AG04450 (cell line): ENCODE data around the gene GNLY. TPM values are rescaled to one million over a fixed set of nuclear protein-coding genes. Genes with fewer than 3 reads are reported as not detected.

Source experiments
- CTCF ChIA-PET: fragments of 300-600, 350-600 bp; formaldehyde crosslinking; extraction: SDS; loops from one replicate; lab custom pipeline; 2022; ENCODE audit warnings: antibody characterized with exemption, inconsistent platforms; lab: Charles Lee
- POLR2A ChIA-PET: fragments of 350-600 bp; formaldehyde crosslinking; extraction: SDS; loops from one replicate; lab custom pipeline; 2021; ENCODE audit warnings: antibody characterized with exemption, inconsistent platforms; lab: Yijun Ruan, JAX
- DNase-seq: peaks from one replicate; pipeline ENCODE4 v3.0.0-alpha.2; 2011; ENCODE audit warnings: low read depth, low spot score
- H3K27ac ChIP-seq: one replicate; pipeline ENCODE4 v1.5.1; 2012; ENCODE audit warnings: low read depth, low read length, control low read depth
- H3K27me3 ChIP-seq: one replicate; pipeline ENCODE4 v1.6.0; 2012; ENCODE audit warnings: low read length; ENCODE audit not compliant: control insufficient read depth, insufficient read depth
- H3K4me3 ChIP-seq: 2 replicates; pipeline ENCODE4 v1.5.1; 2011; ENCODE audit warnings: mild to moderate bottlenecking, low read depth, low read length, control low read depth
- H3K9me3 ChIP-seq: 2 replicates; pipeline ENCODE4 v1.5.1; 2012; ENCODE audit warnings: low read length; ENCODE audit not compliant: control insufficient read depth, insufficient read depth
- CTCF ChIP-seq: IDR thresholded peaks from 2 replicates; pipeline ENCODE4 v1.5.1; 2011; ENCODE audit warnings: low read depth, low read length, control low read depth, inconsistent platforms
- polyA plus RNA-seq: library from polyadenylated mRNA; depleted of rRNA; stranded (reverse); fragments of >200 nt; gene quantifications from 2 replicates; pipeline ENCODE4 v1.2.3, GENCODE V29; 2011

The GNLY gene
- polyA plus RNA-seq, 1 experiment: not detected

GRCh38 chr2:85735691-85736090 lies 41.5 kb downstream of the GNLY start:
- POLR2A ChIA-PET: interaction anchor here (0.6 kb wide), 1 partner anchor 291 kb away, joined by 6 read pairs; no protein-coding TSS in a partner anchor
- CTCF ChIA-PET: interaction anchor here (0.7 to 1.6 kb wide), 5 partner anchors 14 to 92 kb away, joined by 3 to 8 read pairs (median 5); no protein-coding TSS in a partner anchor
- Histone ChIP-seq H3K27ac (no peak overlapping the region), H3K9me3 (no peaks in the 10 kb centered on the region), H3K4me3 (no peak overlapping the region), H3K27me3 (no peaks in the 10 kb centered on the region)
- DNase-seq: no peak
- no peak for TF ChIP-seq CTCF

GRCh38 chr2:85736456-85737355 lies 42.5 kb downstream of the GNLY start:
- TF ChIP-seq CTCF: no peak
- POLR2A ChIA-PET: interaction anchor here (0.7 to 2.7 kb wide), 3 partner anchors 36 to 82 kb away, joined by 3 to 10 read pairs (median 4); no protein-coding TSS in a partner anchor
- Histone ChIP-seq H3K9me3 (no peaks in the 10 kb centered on the region), H3K4me3 (no peak overlapping the region), H3K27ac (no peak overlapping the region), H3K27me3 (no peaks in the 10 kb centered on the region)
- CTCF ChIA-PET: interaction anchor here (1.2 to 1.8 kb wide), 8 partner anchors 8 to 343 kb away, joined by 3 to 9 read pairs (median 4); no protein-coding TSS in a partner anchor
- no peak for DNase-seq

DNA sequence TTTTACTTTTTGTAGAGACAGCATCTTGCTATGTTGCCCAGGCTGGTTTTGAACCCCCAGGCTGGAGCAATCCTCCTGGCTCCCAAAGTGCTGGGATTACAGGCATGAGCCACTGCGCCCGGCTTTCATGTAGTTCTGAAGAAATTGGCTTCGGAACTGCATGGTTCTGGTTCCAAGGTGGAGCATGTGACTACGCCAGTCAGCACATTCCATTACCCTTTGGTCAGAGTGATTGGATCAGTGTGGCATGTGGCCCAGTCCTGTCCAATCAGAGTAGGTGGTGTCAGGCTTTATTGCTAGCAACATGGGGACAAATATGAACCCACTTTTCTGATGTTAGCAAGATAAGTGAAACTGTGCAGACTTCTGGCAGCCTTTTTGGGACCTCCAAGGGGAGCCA lies 43.3 kb downstream of the GNLY start:
- peak; percentile 61 for DNase-seq
- CTCF ChIA-PET: interaction anchor here (1.3 to 1.8 kb wide), 5 partner anchors 9 to 343 kb away, joined by 3 to 9 read pairs (median 4); no protein-coding TSS in a partner anchor
- TF ChIP-seq CTCF: no peak
- no peaks in the 10 kb centered on the region for H3K9me3 ChIP-seq
- peak overlapping the region; percentile 25 for H3K27ac ChIP-seq
- H3K4me3 ChIP-seq: no peak overlapping the region
- no peaks in the 10 kb centered on the region for H3K27me3 ChIP-seq
- POLR2A ChIA-PET: interaction anchor here (2.7 kb wide), 1 partner anchor 35 kb away, joined by 10 read pairs; no protein-coding TSS in a partner anchor

DNA sequence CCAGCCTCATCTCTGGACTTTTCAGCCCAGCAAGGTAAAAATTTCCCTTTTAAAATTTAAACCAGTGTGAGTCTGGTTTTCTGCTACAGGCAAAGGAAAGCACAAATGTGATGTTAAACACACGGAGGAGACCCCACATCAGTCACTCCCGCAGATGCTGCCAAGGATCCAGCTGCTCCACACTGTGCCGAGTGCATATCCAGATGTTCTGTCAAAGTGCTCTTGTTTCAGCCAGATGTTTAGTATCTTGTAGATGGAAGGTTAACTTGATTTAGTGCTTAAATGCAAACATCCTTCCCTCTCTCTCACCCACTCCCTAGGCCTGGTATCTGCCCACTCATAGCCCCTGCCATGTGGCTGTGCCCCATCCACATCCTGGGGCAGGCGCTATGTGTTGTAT lies 43.8 kb downstream of the GNLY start:
- no peak overlapping the region for H3K4me3 ChIP-seq
- POLR2A ChIA-PET: interaction anchor here (2.7 kb wide), 1 partner anchor 34 kb away, joined by 10 read pairs; no protein-coding TSS in a partner anchor
- H3K27me3 ChIP-seq: no peaks in the 10 kb centered on the region
- no peaks in the 10 kb centered on the region for H3K9me3 ChIP-seq
- DNase-seq: no peak
- CTCF ChIA-PET: interaction anchor here (1.1 to 1.8 kb wide), 2 partner anchors 9 to 90 kb away, joined by 3 to 9 read pairs; no protein-coding TSS in a partner anchor
- no peak for TF ChIP-seq CTCF
- H3K27ac ChIP-seq: peak overlapping the region; percentile 25
